Heart left ventricle (tissue), 13 donors: ENCODE results near the gene AMIGO2.

Experiments used
- CTCF ChIP-seq, 12 donors: fragments of 200-600 bp; sonication (generic) in 4 of 12; IDR thresholded peaks; one replicate each; pipeline versions ENCODE4 v1.5.0 to v1.8.0; 2018 to 2022; ENCODE audit warnings: antibody characterized with exemption in 12 of 12, mild to moderate bottlenecking in 5 of 12
- POLR2A ChIP-seq, 2 donors: fragments of 450-650 bp; IDR thresholded peaks; one replicate each; pipeline ENCODE4 v1.6.1; 2017; ENCODE audit warnings: antibody characterized with exemption in 2 of 2, mild to moderate bottlenecking in 2 of 2, moderate library complexity in 2 of 2
- donor health status: ischemic (EF 13 %, LVEDD 7.1; RV severe dilation, severe dysfunction).
- donor health status: DM: no; HTN: yes; CAD: no.
- donor health status: DM: no; HTN: no; CAD: no.
- donor health status: ischemic (EF 25% LVEDD 6.9; RV normal size, moderate dysfunction).
- donor health status: ischemic (EF 25% LVEDD 5.7; RV mildly dilated, moderate dysfunction).
- donor health status: ischemic (EF 35%, LVEDD 5.7; RV mildly dilated, moderate dysfunction).
- donor health status: nonischemic (EF 11% LVEDD 7.7; RV severe dilation, severe dysfunction).
- donor health status: DM: yes; HTN: yes; CAD: no.
- donor health status: PGD.
- donor health status: ischemic (EF 29% LVEDD 5.4; RV normal size, mild dysfunction).
- donor health status: nonischemic (EF 23%, LVEDD 6.1; RV moderate dilation, normal function).

- no peak for TF ChIP-seq CTCF (IDR thresholded peaks at IDR 0.05)
- TF ChIP-seq POLR2A (IDR thresholded peaks at IDR 0.05): no peak
Measured at GRCh38 chr12:47078733-47079467, 859 bp downstream of the AMIGO2 start.
